CD4-positive, alpha-beta memory T cell (primary cell): ENCODE data around the gene FHOD1. TPM values are rescaled to one million over a fixed set of nuclear protein-coding genes. Genes with fewer than 3 reads are reported as not detected.

Experiments used
- CTCF ChIA-PET: fragments of 350-600 bp; sonication (Branson Sonifier 250); formaldehyde crosslinking; loops from one replicate; lab custom pipeline; 2021; ENCODE audit warnings: inconsistent platforms; ENCODE audit not compliant: partially characterized antibody; lab: Charles Lee
- POLR2A ChIA-PET: fragments of 350-600 bp; sonication (Branson Sonifier 250); formaldehyde crosslinking; loops from one replicate; lab custom pipeline; 2021; ENCODE audit not compliant: partially characterized antibody; lab: Charles Lee
- DNase-seq, 5 donors: peaks; one replicate each; pipeline versions ENCODE4 v3.0.0 to v3.0.0-alpha.2; 2020 to 2022; ENCODE audit warnings: mixed read lengths in 1 of 5
- H3K27ac ChIP-seq: one replicate; pipeline ENCODE4 v1.7.0; 2013; ENCODE audit warnings: low read depth, low read length
- H3K27me3 ChIP-seq: 2 replicates; pipeline ENCODE4 v1.7.0; 2013; ENCODE audit warnings: mild to moderate bottlenecking, low read length, moderate library complexity; ENCODE audit not compliant: insufficient read depth
- H3K36me3 ChIP-seq: 2 replicates; pipeline ENCODE4 v1.7.0; 2013; ENCODE audit warnings: mild to moderate bottlenecking, low read length, moderate library complexity; ENCODE audit not compliant: insufficient read depth
- H3K4me1 ChIP-seq: 2 replicates; pipeline ENCODE4 v1.7.0; 2013; ENCODE audit warnings: mild to moderate bottlenecking, low read length, moderate library complexity; ENCODE audit not compliant: insufficient read depth
- H3K4me3 ChIP-seq, 2 donors: one replicate each; pipeline ENCODE4 v1.7.0; 2013; ENCODE audit warnings: low read length in 2 of 2, mild to moderate bottlenecking in 1 of 2
- H3K9me3 ChIP-seq, 2 donors: one replicate each; pipeline ENCODE4 v1.7.0; 2013; ENCODE audit warnings: low read length in 2 of 2, control low read depth in 1 of 2; ENCODE audit not compliant: control insufficient read depth in 1 of 2
- H3K27ac Mint-ChIP-seq, 7 donors: one replicate each; pipeline ENCODE4 v1.8.0; 2020 to 2021; ENCODE audit warnings: mixed read lengths in 7 of 7, mild to moderate bottlenecking in 6 of 7, inconsistent platforms in 3 of 7, moderate library complexity in 3 of 7
- H3K27me3 Mint-ChIP-seq, 2 donors: one replicate each; pipeline ENCODE4 v1.8.0; 2020 to 2021; ENCODE audit warnings: mixed read lengths in 2 of 2
- H3K36me3 Mint-ChIP-seq, 2 donors: one replicate each; pipeline ENCODE4 v1.8.0; 2020 to 2021; ENCODE audit warnings: mixed read lengths in 2 of 2, inconsistent platforms in 1 of 2, mild to moderate bottlenecking in 1 of 2
- H3K4me1 Mint-ChIP-seq, 4 donors: one replicate each; pipeline ENCODE4 v1.8.0; 2020 to 2021; ENCODE audit warnings: mixed read lengths in 4 of 4, mild to moderate bottlenecking in 1 of 4
- H3K4me3 Mint-ChIP-seq, 8 donors: one replicate each; pipeline ENCODE4 v1.8.0; 2020 to 2021; ENCODE audit warnings: mixed read lengths in 8 of 8, mild to moderate bottlenecking in 7 of 8, moderate library complexity in 6 of 8, inconsistent platforms in 3 of 8
- H3K9me3 Mint-ChIP-seq, 8 donors: one replicate each; pipeline ENCODE4 v1.8.0; 2020 to 2021; ENCODE audit warnings: mixed read lengths in 8 of 8, mild to moderate bottlenecking in 5 of 8, inconsistent platforms in 3 of 8, moderate library complexity in 1 of 8
- intact Hi-C: fragments of 100-400 bp; cut with micrococcal nuclease; formaldehyde crosslinking; loops from one replicate; pipeline ENCODE4 v1.15.1; 2023
- polyA plus RNA-seq, 2 donors: library from polyadenylated mRNA; unstranded; fragments of 300-500 nt; fragmentation: Illumina TruSeq; gene quantifications; one replicate each; pipeline ENCODE4 v1.2.3, GENCODE V29; 2021
- total RNA-seq, 2 experiments: library from RNA; stranded (reverse); gene quantifications; one replicate each; pipeline ENCODE4 v1.2.3, GENCODE V29; 2021

The FHOD1 gene
- total and polyA plus RNA-seq, 4 experiments from 2014 or later, result 3.3 to 63.3 (median 31.0) TPM

DNA sequence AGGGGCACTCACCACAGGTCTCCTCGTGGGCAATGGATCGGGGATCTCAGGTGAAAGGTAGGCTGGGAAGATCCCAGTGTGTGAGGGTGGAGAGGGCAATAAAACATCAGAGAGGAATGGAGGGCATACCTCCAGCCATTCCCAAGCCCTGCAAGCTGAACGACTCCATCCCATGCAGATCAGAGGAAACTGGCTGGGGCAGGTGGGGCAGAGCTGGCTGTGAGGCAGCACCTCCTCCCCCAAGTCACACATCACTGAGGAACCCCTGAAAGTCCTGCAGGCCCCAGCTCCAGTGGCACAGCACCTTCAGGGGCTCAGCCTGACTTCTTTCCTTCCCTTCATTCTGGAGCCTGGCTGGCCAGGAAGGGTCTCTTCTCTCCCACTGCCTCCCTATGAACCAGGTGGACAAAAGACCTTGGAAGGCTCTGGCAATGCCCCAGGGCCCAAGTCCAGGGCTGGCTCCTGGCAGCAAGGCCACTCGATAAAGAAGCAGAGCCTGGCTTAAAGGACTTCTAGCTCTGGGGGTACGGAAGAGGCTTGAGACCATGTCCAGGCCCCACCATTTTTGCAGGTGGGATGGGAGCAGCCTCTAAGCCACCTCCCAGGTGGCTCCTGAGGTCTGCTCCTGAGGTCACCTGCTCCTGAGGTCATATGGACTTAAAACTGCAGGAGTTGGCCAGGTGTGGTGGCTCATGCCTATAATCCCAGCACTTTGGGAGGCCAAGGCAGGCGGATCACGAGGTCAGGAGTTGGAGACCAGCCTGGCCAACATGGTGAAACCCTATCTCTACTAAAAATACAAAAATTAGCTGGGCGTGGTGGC, 33.9 kb downstream of the FHOD1 start:
- Histone ChIP-seq H3K4me1 (no peaks in the 10 kb centered on the region), H3K27me3 (no peaks in the 10 kb centered on the region), H3K9me3 (no peaks in the 10 kb centered on the region), H3K27ac (no peak overlapping the region), H3K36me3 (no peaks in the 10 kb centered on the region), H3K4me3 (no peak overlapping the region)
- Mint-ChIP-seq H3K27me3 (no peaks in the 10 kb centered on the region), H3K27ac (peak overlapping the region in 1 of 7 donors; percentile 46), H3K4me3 (no peak overlapping the region), H3K4me1 (no peaks in the 10 kb centered on the region), H3K9me3 (no peaks in the 10 kb centered on the region), H3K36me3 (peaks cover 0 to 5% of the 10 kb centered on the region in 2 donors)
- ChIA-PET POLR2A (interaction anchor here (0.9 kb wide), 1 partner anchor 9 kb away, joined by 3 read pairs; no protein-coding TSS in a partner anchor), CTCF (interaction anchor here (1.1 kb wide), 1 partner anchor 259 kb away, joined by 5 read pairs; no protein-coding TSS in a partner anchor)
- DNase-seq, result peak in 1 of 5 donors; percentile 2
- intact Hi-C loops, result no loop called here

DNA sequence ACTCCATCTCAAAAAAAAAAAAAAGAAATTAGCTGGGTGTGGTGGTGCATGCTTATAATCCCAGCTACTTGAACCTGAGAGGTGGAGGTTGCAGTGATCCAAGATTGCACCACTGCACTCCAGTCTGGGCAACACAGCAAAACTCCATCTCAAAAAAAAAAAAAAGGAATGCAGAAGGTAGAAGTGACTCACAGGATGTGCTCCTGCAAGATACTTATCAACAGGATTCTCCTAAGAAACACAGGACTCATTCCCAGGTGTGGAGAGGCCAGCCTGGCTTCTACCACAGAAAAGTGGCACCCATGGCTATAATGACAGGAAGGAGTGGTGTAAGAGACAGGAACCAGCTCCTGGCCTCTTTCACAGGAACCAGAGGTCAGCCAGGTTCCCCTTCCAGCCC, 34.5 kb downstream of the FHOD1 start:
- intact Hi-C loops, result no loop called here
- H3K4me3 ChIP-seq, result no peak overlapping the region
- H3K27me3 ChIP-seq, result no peaks in the 10 kb centered on the region
- CTCF ChIA-PET, result interaction anchor here (1.1 kb wide), 1 partner anchor 259 kb away, joined by 5 read pairs; no protein-coding TSS in a partner anchor
- no peaks in the 10 kb centered on the region for H3K36me3 ChIP-seq
- no peaks in the 10 kb centered on the region for H3K4me1 Mint-ChIP-seq
- H3K27ac ChIP-seq, result no peak overlapping the region
- POLR2A ChIA-PET, result interaction anchor here (0.9 kb wide), 1 partner anchor 9 kb away, joined by 3 read pairs; no protein-coding TSS in a partner anchor
- no peak for DNase-seq
- H3K27me3 Mint-ChIP-seq, result no peaks in the 10 kb centered on the region
- no peaks in the 10 kb centered on the region for H3K9me3 Mint-ChIP-seq
- H3K4me3 Mint-ChIP-seq, result no peak overlapping the region
- peak overlapping the region in 1 of 7 donors; percentile 46 for H3K27ac Mint-ChIP-seq
- peaks cover 0 to 5% of the 10 kb centered on the region in 2 donors for H3K36me3 Mint-ChIP-seq
- no peaks in the 10 kb centered on the region for H3K9me3 ChIP-seq
- no peaks in the 10 kb centered on the region for H3K4me1 ChIP-seq

- ChIA-PET POLR2A (no interaction called here), CTCF (no interaction called here)
- Mint-ChIP-seq H3K36me3 (peaks cover 0 to 3% of the 10 kb centered on the region in 2 donors), H3K27ac (no peak overlapping the region), H3K27me3 (no peaks in the 10 kb centered on the region), H3K4me1 (no peaks in the 10 kb centered on the region), H3K4me3 (no peak overlapping the region), H3K9me3 (no peaks in the 10 kb centered on the region)
- no peak overlapping the region for H3K27ac ChIP-seq
- H3K27me3 ChIP-seq, result no peaks in the 10 kb centered on the region
- H3K4me1 ChIP-seq, result no peaks in the 10 kb centered on the region
- no peak for DNase-seq
- H3K36me3 ChIP-seq, result no peaks in the 10 kb centered on the region
- intact Hi-C loops, result no loop called here
- H3K9me3 ChIP-seq, result no peaks in the 10 kb centered on the region
- no peak overlapping the region for H3K4me3 ChIP-seq
Observed at GRCh38 chr16:67211674-67212073, 35.6 kb downstream of the FHOD1 start.

- POLR2A ChIA-PET, result interaction anchor here (1.1 kb wide), 1 partner anchor 18 kb away, joined by 4 read pairs; the partner anchor contains the start of gene E2F4
- CTCF ChIA-PET, result no interaction called here
Observed at GRCh38 chr16:67210069-67210937, 37.0 kb downstream of the FHOD1 start.

GRCh38 chr16:67209565-67209964, 37.7 kb downstream of the FHOD1 start:
- CTCF ChIA-PET, result interaction anchor here (1.1 to 1.3 kb wide), 2 partner anchors 12 to 17 kb away, joined by 3 to 4 read pairs; partner anchors contain the start of gene TMEM208
- intact Hi-C loops, result no loop called here
- Histone ChIP-seq H3K9me3 (no peaks in the 10 kb centered on the region), H3K36me3 (no peaks in the 10 kb centered on the region), H3K27me3 (no peaks in the 10 kb centered on the region), H3K4me3 (no peak overlapping the region), H3K4me1 (no peaks in the 10 kb centered on the region), H3K27ac (no peak overlapping the region)
- POLR2A ChIA-PET, result interaction anchor here (1.1 kb wide), 1 partner anchor 17 kb away, joined by 4 read pairs; the partner anchor contains the start of gene E2F4
- peak overlapping the region in 1 of 7 donors; percentile 80 for H3K27ac Mint-ChIP-seq
- no peaks in the 10 kb centered on the region for H3K27me3 Mint-ChIP-seq
- no peaks in the 10 kb centered on the region for H3K9me3 Mint-ChIP-seq
- H3K36me3 Mint-ChIP-seq, result peaks cover 0 to 5% of the 10 kb centered on the region in 2 donors
- no peaks in the 10 kb centered on the region for H3K4me1 Mint-ChIP-seq
- no peak for DNase-seq
- H3K4me3 Mint-ChIP-seq, result no peak overlapping the region

More at GRCh38 chr16:67210069-67210937, 37.0 kb downstream of the FHOD1 start:
- no peak overlapping the region for H3K27ac Mint-ChIP-seq
- intact Hi-C loops, result no loop called here
- no peak for DNase-seq
- no peak overlapping the region for H3K4me3 Mint-ChIP-seq
- Histone ChIP-seq H3K27me3 (no peaks in the 10 kb centered on the region), H3K36me3 (no peaks in the 10 kb centered on the region), H3K27ac (no peak overlapping the region), H3K4me1 (no peaks in the 10 kb centered on the region), H3K9me3 (no peaks in the 10 kb centered on the region), H3K4me3 (no peak overlapping the region)
- no peaks in the 10 kb centered on the region for H3K27me3 Mint-ChIP-seq
- no peaks in the 10 kb centered on the region for H3K9me3 Mint-ChIP-seq
- no peaks in the 10 kb centered on the region for H3K4me1 Mint-ChIP-seq
- H3K36me3 Mint-ChIP-seq, result peaks cover 0 to 5% of the 10 kb centered on the region in 2 donors

GRCh38 chr16:67208154-67208896, 39.0 kb downstream of the FHOD1 start:
- POLR2A ChIA-PET, result interaction anchor here (0.7 to 1.6 kb wide), 3 partner anchors 9 to 19 kb away, joined by 3 to 5 read pairs (median 3); partner anchors contain the start of gene TMEM208

More at GRCh38 chr16:67208154-67208896, 39.0 kb downstream of the FHOD1 start:
- H3K27me3 Mint-ChIP-seq, result no peaks in the 10 kb centered on the region
- intact Hi-C loops, result no loop called here
- Histone ChIP-seq H3K36me3 (no peaks in the 10 kb centered on the region), H3K27ac (no peak overlapping the region), H3K9me3 (no peaks in the 10 kb centered on the region), H3K4me3 (no peak overlapping the region), H3K27me3 (no peaks in the 10 kb centered on the region), H3K4me1 (no peaks in the 10 kb centered on the region)
- peaks cover 0 to 5% of the 10 kb centered on the region in 2 donors for H3K36me3 Mint-ChIP-seq
- no peaks in the 10 kb centered on the region for H3K4me1 Mint-ChIP-seq
- H3K4me3 Mint-ChIP-seq, result no peak overlapping the region
- CTCF ChIA-PET, result interaction anchor here (0.9 to 1.3 kb wide), 3 partner anchors 10 to 23 kb away, joined by 3 to 4 read pairs (median 3); partner anchors contain the start of gene TMEM208
- H3K9me3 Mint-ChIP-seq, result no peaks in the 10 kb centered on the region
- no peak for DNase-seq
- no peak overlapping the region for H3K27ac Mint-ChIP-seq
